ENCODE data around the gene TTLL13.

Gene TTLL13

GRCh38 chr15:90232941-90233386, 16.4 kb upstream of the TTLL13 start:
- Histone ChIP-seq H3K79me2 (ENCODE audit: low read length) (peaks cover 11% of the 10 kb centered on the region), H3K9me2 (replicated peaks; ENCODE audit: insufficient read depth, low read length) (no peaks in the 10 kb centered on the region), H3K27ac (ENCODE audit: low read length) (peak overlapping the region; percentile 78; the same call in 1 of the 2 replicates), H3K9me3 (replicated peaks; ENCODE audit: insufficient read depth, low read length) (no peaks in the 10 kb centered on the region), H3K9ac (ENCODE audit: low read length) (peak overlapping the region; percentile 81), H3F3A (ENCODE audit: insufficient read depth, low read length) (peaks cover 18% of the 10 kb centered on the region), H3K4me2 (ENCODE audit: low read depth, low read length) (peak overlapping the region; percentile 91), H3K4me1 (ENCODE audit: low read length) (peaks cover 7% of the 10 kb centered on the region), H3K4me3 (ENCODE audit: low read length) (peak overlapping the region; percentile 93), H2AFZ (ENCODE audit: low read length) (peak overlapping the region; percentile 91), H4K20me1 (ENCODE audit: insufficient read depth, low read length) (no peaks in the 10 kb centered on the region), H3K27me3 (replicated peaks; ENCODE audit: insufficient read depth, low read length) (no peaks in the 10 kb centered on the region), H3K36me3 (replicated peaks; ENCODE audit: insufficient read depth, low read length) (peaks cover 9% of the 10 kb centered on the region; the same call in 1 of the 2 replicates)
- TF ChIP-seq EZH2phosphoT487 (IDR thresholded peaks at IDR 0.05; ENCODE audit: low read length) (no peak), EZH2 (optimal IDR thresholded peaks at IDR 0.05; ENCODE audit: low read depth, low read length) (no peak), CTCF (IDR thresholded peaks at IDR 0.05; ENCODE audit: low read length) (peak; percentile 48)
- no peak for DNase-seq

- Histone ChIP-seq H3K27me3 (replicated peaks; ENCODE audit: insufficient read depth, low read length) (no peaks in the 10 kb centered on the region), H3K9me3 (replicated peaks; ENCODE audit: insufficient read depth, low read length) (no peaks in the 10 kb centered on the region), H3K9ac (ENCODE audit: low read length) (peak within 1 kb of the TSS; percentile 81), H3K4me2 (ENCODE audit: low read depth, low read length) (peak within 1 kb of the TSS; percentile 91), H3F3A (ENCODE audit: insufficient read depth, low read length) (peaks cover 18% of the 10 kb centered on the region), H4K20me1 (ENCODE audit: insufficient read depth, low read length) (no peaks in the 10 kb centered on the region), H3K9me2 (replicated peaks; ENCODE audit: insufficient read depth, low read length) (no peaks in the 10 kb centered on the region), H3K36me3 (replicated peaks; ENCODE audit: insufficient read depth, low read length) (peaks cover 7% of the 10 kb centered on the region; the same call in 1 of the 2 replicates), H3K79me2 (ENCODE audit: low read length) (peaks cover 11% of the 10 kb centered on the region), H2AFZ (ENCODE audit: low read length) (peak within 1 kb of the TSS; percentile 95), H3K4me1 (ENCODE audit: low read length) (peaks cover 7% of the 10 kb centered on the region), H3K4me3 (ENCODE audit: low read length) (peak within 1 kb of the TSS; percentile 93), H3K27ac (ENCODE audit: low read length) (peak within 1 kb of the TSS; percentile 78)
- TF ChIP-seq CTCF (IDR thresholded peaks at IDR 0.05; ENCODE audit: low read length) (no peak), EZH2 (optimal IDR thresholded peaks at IDR 0.05; ENCODE audit: low read depth, low read length) (no peak)
- peak; percentile 98 for DNase-seq
Observed at GRCh38 chr15:90233387-90234095, 15.8 kb upstream of the TTLL13 start, which contains the start of gene CIB1. TSS of gene CIB1 (minus strand) at chr15:90233941. CDS start at chr15:90233885, 56 bp downstream.

- peak within 1 kb of the TSS; percentile 91 for H3K4me2 ChIP-seq (ENCODE audit: low read depth, low read length)
- H3K4me1 ChIP-seq (ENCODE audit: low read length) = peaks cover 7% of the 10 kb centered on the region
- H3K79me2 ChIP-seq (ENCODE audit: low read length) = peaks cover 11% of the 10 kb centered on the region
- TF ChIP-seq EZH2phosphoT487 (IDR thresholded peaks at IDR 0.05; ENCODE audit: low read length) (no peak), CTCF (IDR thresholded peaks at IDR 0.05; ENCODE audit: low read length) (no peak), EZH2 (optimal IDR thresholded peaks at IDR 0.05; ENCODE audit: low read depth, low read length) (no peak)
- H2AFZ ChIP-seq (ENCODE audit: low read length) = peak within 1 kb of the TSS; percentile 95
- H3K9me2 ChIP-seq (replicated peaks; ENCODE audit: insufficient read depth, low read length) = no peaks in the 10 kb centered on the region
- peak within 1 kb of the TSS; percentile 81 for H3K9ac ChIP-seq (ENCODE audit: low read length)
- DNase-seq = no peak
- H4K20me1 ChIP-seq (ENCODE audit: insufficient read depth, low read length) = no peaks in the 10 kb centered on the region
- H3K9me3 ChIP-seq (replicated peaks; ENCODE audit: insufficient read depth, low read length) = no peaks in the 10 kb centered on the region
- H3K4me3 ChIP-seq (ENCODE audit: low read length) = peak within 1 kb of the TSS; percentile 93
- peaks cover 18% of the 10 kb centered on the region for H3F3A ChIP-seq (ENCODE audit: insufficient read depth, low read length)
- 0 out of 2 replicates have a peak, but pooled peaks cover 3% of the 10 kb centered on the region for H3K36me3 ChIP-seq (replicated peaks; ENCODE audit: insufficient read depth, low read length)
- peak within 1 kb of the TSS; percentile 78 for H3K27ac ChIP-seq (ENCODE audit: low read length)
- H3K27me3 ChIP-seq (replicated peaks; ENCODE audit: insufficient read depth, low read length) = no peaks in the 10 kb centered on the region
Observed at GRCh38 chr15:90234096-90234988, 15.0 kb upstream of the TTLL13 start, which contains the start of gene GDPGP1. TSS of gene GDPGP1 (plus strand) at chr15:90234209. CDS start at chr15:90240909, 6,700 bp downstream.
